ENCODE measurements around the gene TMEM132A.

The TMEM132A gene

GRCh38 chr11:60939301-60939700 lies 15.0 kb downstream of the TMEM132A start:
- H3K9me3 ChIP-seq (ENCODE audit: control insufficient read depth in 2 of 2, low read length in 2 of 2): no peaks in the 10 kb centered on the region
- H3K27me3 ChIP-seq (ENCODE audit: control insufficient read depth in 1 of 2, insufficient read depth in 2 of 2, low read length in 2 of 2): no peaks in the 10 kb centered on the region
- peaks cover 3 to 20% of the 10 kb centered on the region in 2 donors for H3K36me3 ChIP-seq (ENCODE audit: control insufficient read depth in 2 of 2, insufficient read depth in 2 of 2, low read length in 2 of 2)
- no peak overlapping the region for H3K4me3 ChIP-seq (ENCODE audit: low read length in 2 of 2)
- no peak overlapping the region for H3K27ac ChIP-seq (ENCODE audit: low read length)
- no peaks in the 10 kb centered on the region for H3K4me1 ChIP-seq (ENCODE audit: control insufficient read depth, insufficient read depth, low read length)
- H3K9ac ChIP-seq (ENCODE audit: low read length in 2 of 2): no peak overlapping the region

- Histone ChIP-seq H3K36me3 (ENCODE audit: control insufficient read depth in 2 of 2, insufficient read depth in 2 of 2, low read length in 2 of 2) (peaks cover 3 to 23% of the 10 kb centered on the region in 2 donors), H3K9ac (ENCODE audit: low read length in 2 of 2) (no peak overlapping the region), H3K27me3 (ENCODE audit: control insufficient read depth in 1 of 2, insufficient read depth in 2 of 2, low read length in 2 of 2) (no peaks in the 10 kb centered on the region), H3K4me3 (ENCODE audit: low read length in 2 of 2) (no peak overlapping the region), H3K27ac (ENCODE audit: low read length) (no peak overlapping the region), H3K9me3 (ENCODE audit: control insufficient read depth in 2 of 2, low read length in 2 of 2) (no peaks in the 10 kb centered on the region), H3K4me1 (ENCODE audit: control insufficient read depth, insufficient read depth, low read length) (no peaks in the 10 kb centered on the region)
Measured at GRCh38 chr11:60939855-60940254, 15.6 kb downstream of the TMEM132A start.

GRCh38 chr11:60941371-60942119 lies 17.3 kb downstream of the TMEM132A start:
- Histone ChIP-seq H3K4me1 (ENCODE audit: control insufficient read depth, insufficient read depth, low read length) (no peaks in the 10 kb centered on the region), H3K27ac (ENCODE audit: low read length) (no peak overlapping the region), H3K36me3 (ENCODE audit: control insufficient read depth in 2 of 2, insufficient read depth in 2 of 2, low read length in 2 of 2) (peaks cover 6 to 29% of the 10 kb centered on the region in 2 donors), H3K9ac (ENCODE audit: low read length in 2 of 2) (no peak overlapping the region), H3K27me3 (ENCODE audit: control insufficient read depth in 1 of 2, insufficient read depth in 2 of 2, low read length in 2 of 2) (no peaks in the 10 kb centered on the region), H3K4me3 (ENCODE audit: low read length in 2 of 2) (no peak overlapping the region), H3K9me3 (ENCODE audit: control insufficient read depth in 2 of 2, low read length in 2 of 2) (no peaks in the 10 kb centered on the region)

DNA sequence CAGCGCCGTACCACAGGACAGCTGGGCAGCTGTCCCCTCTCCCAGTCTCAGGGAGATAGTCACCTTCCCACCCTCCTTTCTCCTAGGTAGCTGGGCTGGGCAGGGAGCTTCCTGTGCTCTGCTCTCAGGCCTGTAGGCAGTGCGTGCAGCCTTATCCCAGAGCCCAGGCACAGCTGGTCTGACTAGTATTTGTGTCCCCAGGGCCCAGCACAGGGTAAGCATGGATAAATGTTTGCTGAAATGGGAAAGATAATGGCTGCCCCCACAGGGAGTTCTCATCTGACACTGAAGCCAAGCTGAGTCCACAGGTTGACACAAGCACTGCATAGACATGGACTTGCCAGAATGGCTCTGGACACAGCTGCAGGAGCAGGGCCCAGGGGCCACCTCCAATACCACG lies 18.0 kb downstream of the TMEM132A start:
- H3K9ac ChIP-seq (ENCODE audit: low read length in 2 of 2): no peak overlapping the region

GRCh38 chr11:60942970-60943565 lies 18.8 kb downstream of the TMEM132A start:
- H3K27ac ChIP-seq (ENCODE audit: low read length): no peak overlapping the region
- H3K27me3 ChIP-seq (ENCODE audit: control insufficient read depth in 1 of 2, insufficient read depth in 2 of 2, low read length in 2 of 2): no peaks in the 10 kb centered on the region
- H3K9ac ChIP-seq (ENCODE audit: low read length in 2 of 2): no peak overlapping the region
- peaks cover 6 to 29% of the 10 kb centered on the region in 2 donors for H3K36me3 ChIP-seq (ENCODE audit: control insufficient read depth in 2 of 2, insufficient read depth in 2 of 2, low read length in 2 of 2)
- no peaks in the 10 kb centered on the region for H3K9me3 ChIP-seq (ENCODE audit: control insufficient read depth in 2 of 2, low read length in 2 of 2)
- no peaks in the 10 kb centered on the region for H3K4me1 ChIP-seq (ENCODE audit: control insufficient read depth, insufficient read depth, low read length)
- no peak overlapping the region for H3K4me3 ChIP-seq (ENCODE audit: low read length in 2 of 2)

More for the DNA sequence above, 18.0 kb downstream of the TMEM132A start:
- H3K9me3 ChIP-seq (ENCODE audit: control insufficient read depth in 2 of 2, low read length in 2 of 2): no peaks in the 10 kb centered on the region
- peaks cover 6 to 29% of the 10 kb centered on the region in 2 donors for H3K36me3 ChIP-seq (ENCODE audit: control insufficient read depth in 2 of 2, insufficient read depth in 2 of 2, low read length in 2 of 2)
- H3K4me1 ChIP-seq (ENCODE audit: control insufficient read depth, insufficient read depth, low read length): no peaks in the 10 kb centered on the region
- H3K27ac ChIP-seq (ENCODE audit: low read length): no peak overlapping the region
- H3K27me3 ChIP-seq (ENCODE audit: control insufficient read depth in 1 of 2, insufficient read depth in 2 of 2, low read length in 2 of 2): no peaks in the 10 kb centered on the region
- no peak overlapping the region for H3K4me3 ChIP-seq (ENCODE audit: low read length in 2 of 2)

DNA sequence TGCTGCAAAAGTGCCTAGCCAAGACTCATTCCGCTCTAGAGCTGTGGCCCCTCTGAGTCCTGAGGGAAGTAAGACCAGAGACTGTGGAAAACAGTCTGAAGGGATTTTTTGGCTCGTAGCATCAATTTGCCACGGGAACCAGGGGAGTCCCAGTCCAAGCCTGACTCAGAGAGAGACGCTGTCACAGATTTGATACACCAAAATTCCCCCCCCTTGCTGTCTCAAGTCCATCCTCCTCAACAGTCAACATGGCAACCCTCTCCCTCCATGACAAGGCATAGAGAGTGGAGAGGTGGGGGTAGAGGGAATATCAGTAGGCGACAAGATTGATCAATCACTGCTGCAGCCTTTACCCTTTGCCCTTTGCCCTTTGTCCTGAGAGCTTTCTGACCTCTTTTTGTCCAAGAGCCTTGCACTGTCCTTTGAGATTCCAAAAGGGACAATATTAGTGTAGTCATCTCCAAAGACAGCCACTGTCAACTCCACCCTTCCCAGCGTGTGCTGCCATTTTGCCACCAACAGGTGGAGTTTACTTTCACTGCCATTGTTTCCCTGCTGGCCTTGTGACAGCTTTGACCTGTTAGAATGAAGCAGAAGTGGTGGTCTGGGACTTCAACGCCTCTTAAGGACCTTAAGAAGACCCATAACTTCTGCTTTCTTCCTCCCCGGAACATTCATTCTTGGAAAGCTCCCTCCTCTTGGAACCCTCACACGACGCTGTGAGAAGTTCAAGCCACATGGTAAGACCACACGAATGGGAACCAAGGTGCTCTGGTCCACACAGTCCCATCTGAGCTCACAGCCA lies 20.4 kb downstream of the TMEM132A start:
- no peaks in the 10 kb centered on the region for H3K27me3 ChIP-seq (ENCODE audit: control insufficient read depth in 1 of 2, insufficient read depth in 2 of 2, low read length in 2 of 2)
- H3K36me3 ChIP-seq (ENCODE audit: control insufficient read depth in 2 of 2, insufficient read depth in 2 of 2, low read length in 2 of 2): peaks cover 3 to 22% of the 10 kb centered on the region in 2 donors
- H3K27ac ChIP-seq (ENCODE audit: low read length): no peak overlapping the region
- H3K4me1 ChIP-seq (ENCODE audit: control insufficient read depth, insufficient read depth, low read length): peaks cover 3% of the 10 kb centered on the region
- H3K4me3 ChIP-seq (ENCODE audit: low read length in 2 of 2): no peak overlapping the region
- no peaks in the 10 kb centered on the region for H3K9me3 ChIP-seq (ENCODE audit: control insufficient read depth in 2 of 2, low read length in 2 of 2)
- H3K9ac ChIP-seq (ENCODE audit: low read length in 2 of 2): no peak overlapping the region

DNA sequence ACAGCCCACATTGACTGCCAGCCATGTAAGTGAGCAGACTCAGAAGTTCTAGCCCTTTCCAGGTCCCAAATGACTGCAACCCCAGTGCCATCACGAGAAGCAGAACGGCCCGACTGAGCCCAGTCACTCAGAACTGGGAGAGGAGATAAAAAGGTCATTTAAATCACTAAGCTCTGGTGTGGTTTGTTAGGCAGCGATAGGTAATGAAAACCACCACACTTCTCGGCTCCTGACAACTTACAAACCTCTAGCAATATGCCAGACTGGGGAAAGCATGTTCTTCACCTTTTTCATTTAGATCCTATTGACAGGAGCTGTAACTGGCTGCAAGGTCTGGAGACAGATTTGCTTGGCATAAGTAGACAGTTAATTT lies 21.0 kb downstream of the TMEM132A start:
- peaks cover 7% of the 10 kb centered on the region for H3K4me1 ChIP-seq (ENCODE audit: control insufficient read depth, insufficient read depth, low read length)
- H3K9me3 ChIP-seq (ENCODE audit: control insufficient read depth in 2 of 2, low read length in 2 of 2): no peaks in the 10 kb centered on the region
- no peak overlapping the region for H3K4me3 ChIP-seq (ENCODE audit: low read length in 2 of 2)
- H3K27me3 ChIP-seq (ENCODE audit: control insufficient read depth in 1 of 2, insufficient read depth in 2 of 2, low read length in 2 of 2): no peaks in the 10 kb centered on the region
- H3K9ac ChIP-seq (ENCODE audit: low read length in 2 of 2): no peak overlapping the region
- peaks cover 3 to 22% of the 10 kb centered on the region in 2 donors for H3K36me3 ChIP-seq (ENCODE audit: control insufficient read depth in 2 of 2, insufficient read depth in 2 of 2, low read length in 2 of 2)
- no peak overlapping the region for H3K27ac ChIP-seq (ENCODE audit: low read length)

GRCh38 chr11:60946601-60947264 lies 22.5 kb downstream of the TMEM132A start:
- Histone ChIP-seq H3K27me3 (ENCODE audit: control insufficient read depth in 1 of 2, insufficient read depth in 2 of 2, low read length in 2 of 2) (no peaks in the 10 kb centered on the region), H3K4me1 (ENCODE audit: control insufficient read depth, insufficient read depth, low read length) (peaks cover 16% of the 10 kb centered on the region), H3K9me3 (ENCODE audit: control insufficient read depth in 2 of 2, low read length in 2 of 2) (no peaks in the 10 kb centered on the region), H3K36me3 (ENCODE audit: control insufficient read depth in 2 of 2, insufficient read depth in 2 of 2, low read length in 2 of 2) (peaks cover 3 to 17% of the 10 kb centered on the region in 2 donors), H3K27ac (ENCODE audit: low read length) (no peak overlapping the region), H3K4me3 (ENCODE audit: low read length in 2 of 2) (no peak overlapping the region), H3K9ac (ENCODE audit: low read length in 2 of 2) (no peak overlapping the region)

GRCh38 chr11:60947700-60948099 lies 23.4 kb downstream of the TMEM132A start:
- Histone ChIP-seq H3K4me1 (ENCODE audit: control insufficient read depth, insufficient read depth, low read length) (peaks cover 23% of the 10 kb centered on the region), H3K36me3 (ENCODE audit: control insufficient read depth in 2 of 2, insufficient read depth in 2 of 2, low read length in 2 of 2) (peaks cover 3 to 13% of the 10 kb centered on the region in 2 donors), H3K27me3 (ENCODE audit: control insufficient read depth in 1 of 2, insufficient read depth in 2 of 2, low read length in 2 of 2) (no peaks in the 10 kb centered on the region), H3K9ac (ENCODE audit: low read length in 2 of 2) (no peak overlapping the region), H3K9me3 (ENCODE audit: control insufficient read depth in 2 of 2, low read length in 2 of 2) (no peaks in the 10 kb centered on the region), H3K4me3 (ENCODE audit: low read length in 2 of 2) (no peak overlapping the region), H3K27ac (ENCODE audit: low read length) (no peak overlapping the region)

DNA sequence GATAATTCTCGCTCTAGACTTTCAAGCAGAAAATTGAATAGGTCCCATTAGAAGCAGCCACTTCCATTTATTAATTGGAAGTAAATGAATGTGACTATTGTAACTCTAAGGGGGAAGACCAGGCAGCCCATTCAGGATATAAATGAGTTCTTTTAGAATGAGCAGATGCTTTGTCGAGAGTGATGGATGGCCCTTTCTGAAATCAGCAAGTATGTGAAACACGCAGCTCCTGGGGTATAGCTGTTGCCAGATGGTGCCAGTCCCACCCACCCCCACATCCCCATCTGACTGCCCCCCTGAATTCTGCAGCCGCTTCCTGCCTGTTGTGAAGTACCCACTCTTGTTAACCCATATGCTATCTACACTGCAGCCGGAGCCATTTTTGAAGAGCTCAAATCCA lies 24.0 kb downstream of the TMEM132A start:
- H3K4me1 ChIP-seq (ENCODE audit: control insufficient read depth, insufficient read depth, low read length): peaks cover 24% of the 10 kb centered on the region
- no peak overlapping the region for H3K4me3 ChIP-seq (ENCODE audit: low read length in 2 of 2)
- H3K9me3 ChIP-seq (ENCODE audit: control insufficient read depth in 2 of 2, low read length in 2 of 2): no peaks in the 10 kb centered on the region
- H3K27ac ChIP-seq (ENCODE audit: low read length): no peak overlapping the region
- no peak overlapping the region for H3K9ac ChIP-seq (ENCODE audit: low read length in 2 of 2)
- no peaks in the 10 kb centered on the region for H3K27me3 ChIP-seq (ENCODE audit: control insufficient read depth in 1 of 2, insufficient read depth in 2 of 2, low read length in 2 of 2)
- H3K36me3 ChIP-seq (ENCODE audit: control insufficient read depth in 2 of 2, insufficient read depth in 2 of 2, low read length in 2 of 2): peaks cover 3 to 11% of the 10 kb centered on the region in 2 donors

Measured in stomach smooth muscle (tissue), 2 donors.